ENCODE measurements around the gene KMO. TPM values are rescaled to one million over a fixed set of nuclear protein-coding genes. Genes with fewer than 3 reads are reported as not detected.

The KMO gene
- total RNA-seq, 1 experiment from 2014 or later = 0.07 TPM

- intact Hi-C loops (cut with micrococcal nuclease; ENCODE audit: unreplicated experiment) = loop anchor here (1.0 kb wide), 1 partner anchor 96 kb away; no protein-coding TSS in a partner anchor
- Histone ChIP-seq H3F3A (ENCODE audit: insufficient read depth, low read depth) (peaks cover 25% of the 10 kb centered on the region), H3K27me3 (ENCODE audit: insufficient read depth, low read depth) (no peaks in the 10 kb centered on the region), H3K27ac (0 out of 2 replicates have a peak overlapping the region, but pooled peaks have one; percentile 28), H3K4me3 (no peak overlapping the region), H4K20me1 (ENCODE audit: insufficient read depth) (no peaks in the 10 kb centered on the region), H3K36me3 (ENCODE audit: low read depth) (peaks cover 15% of the 10 kb centered on the region; the same call in 1 of the 2 replicates), H3K79me2 (ENCODE audit: low read depth) (peaks cover 14% of the 10 kb centered on the region), H3K9me2 (ENCODE audit: insufficient read depth) (no peaks in the 10 kb centered on the region), H2AFZ (no peak overlapping the region), H3K4me2 (no peak overlapping the region), H3K4me1 (replicated peaks; ENCODE audit: insufficient read depth) (peaks cover 29% of the 10 kb centered on the region), H3K9me3 (ENCODE audit: insufficient read depth, low read depth) (no peaks in the 10 kb centered on the region)
- ChIA-PET CTCF (interaction anchor here (0.5 to 1.3 kb wide), 3 partner anchors 11 to 96 kb away, joined by 3 to 8 read pairs (median 5); partner anchors contain the start of gene KMO), POLR2A (ENCODE audit: unreplicated experiment) (interaction anchor here (1.0 kb wide), 1 partner anchor 94 kb away, joined by 4 read pairs; no protein-coding TSS in a partner anchor)
- TF ChIP-seq, protein P1, sequence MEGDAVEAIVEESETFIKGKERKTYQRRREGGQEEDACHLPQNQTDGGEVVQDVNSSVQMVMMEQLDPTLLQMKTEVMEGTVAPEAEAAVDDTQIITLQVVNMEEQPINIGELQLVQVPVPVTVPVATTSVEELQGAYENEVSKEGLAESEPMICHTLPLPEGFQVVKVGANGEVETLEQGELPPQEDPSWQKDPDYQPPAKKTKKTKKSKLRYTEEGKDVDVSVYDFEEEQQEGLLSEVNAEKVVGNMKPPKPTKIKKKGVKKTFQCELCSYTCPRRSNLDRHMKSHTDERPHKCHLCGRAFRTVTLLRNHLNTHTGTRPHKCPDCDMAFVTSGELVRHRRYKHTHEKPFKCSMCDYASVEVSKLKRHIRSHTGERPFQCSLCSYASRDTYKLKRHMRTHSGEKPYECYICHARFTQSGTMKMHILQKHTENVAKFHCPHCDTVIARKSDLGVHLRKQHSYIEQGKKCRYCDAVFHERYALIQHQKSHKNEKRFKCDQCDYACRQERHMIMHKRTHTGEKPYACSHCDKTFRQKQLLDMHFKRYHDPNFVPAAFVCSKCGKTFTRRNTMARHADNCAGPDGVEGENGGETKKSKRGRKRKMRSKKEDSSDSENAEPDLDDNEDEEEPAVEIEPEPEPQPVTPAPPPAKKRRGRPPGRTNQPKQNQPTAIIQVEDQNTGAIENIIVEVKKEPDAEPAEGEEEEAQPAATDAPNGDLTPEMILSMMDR (conservative IDR thresholded peaks at IDR 0.05) = peak; percentile 69
- TF ChIP-seq EZH2 (IDR thresholded peaks at IDR 0.05; ENCODE audit: low read depth) = no peak
- DNase-seq = peak in 1 of 2 experiments; percentile 64
- BruUV-seq (replicated peaks) = no TSS peak
These were observed 95.5 kb downstream of the KMO start for GRCh38 chr1:241627453-241628259.

- intact Hi-C loops (cut with micrococcal nuclease; ENCODE audit: unreplicated experiment) = no loop called here
- BruUV-seq (replicated peaks) = no TSS peak
- POLR2A ChIA-PET (ENCODE audit: unreplicated experiment) = no interaction called here
These were observed 97.8 kb downstream of the KMO start for GRCh38 chr1:241630005-241630404.

DNA sequence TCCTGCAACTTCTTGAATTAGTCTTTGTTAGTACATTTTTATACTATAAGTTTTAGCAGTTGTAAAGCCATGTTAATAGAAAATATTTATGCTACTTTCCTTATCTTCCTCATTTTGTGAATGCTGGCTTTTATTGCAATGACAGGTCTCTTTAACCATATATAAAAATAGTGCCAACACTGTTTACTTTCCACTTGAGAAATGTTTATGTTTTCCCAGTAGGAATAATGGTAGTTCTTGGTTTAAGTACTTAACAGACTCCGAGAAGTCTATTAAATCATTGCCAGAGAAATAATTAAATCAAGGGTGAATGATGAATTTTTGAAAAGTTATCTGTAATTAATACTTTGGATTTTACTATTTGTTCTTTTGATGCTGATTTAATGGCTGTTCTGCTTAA is 98.3 kb downstream of the KMO start:
- no peaks in the 10 kb centered on the region for H4K20me1 ChIP-seq (ENCODE audit: insufficient read depth)
- H3F3A ChIP-seq (ENCODE audit: insufficient read depth, low read depth) = peaks cover 12% of the 10 kb centered on the region
- ChIA-PET CTCF (no interaction called here), POLR2A (ENCODE audit: unreplicated experiment) (no interaction called here)
- no peaks in the 10 kb centered on the region for H3K27me3 ChIP-seq (ENCODE audit: insufficient read depth, low read depth)
- no peak overlapping the region for H3K4me3 ChIP-seq
- BruUV-seq (replicated peaks) = no TSS peak
- no peak overlapping the region for H2AFZ ChIP-seq
- H3K4me2 ChIP-seq = no peak overlapping the region
- peaks cover 24% of the 10 kb centered on the region for H3K36me3 ChIP-seq (ENCODE audit: low read depth)
- no peak overlapping the region for H3K27ac ChIP-seq
- peaks cover 31% of the 10 kb centered on the region for H3K79me2 ChIP-seq (ENCODE audit: low read depth)
- H3K4me1 ChIP-seq (replicated peaks; ENCODE audit: insufficient read depth) = peaks cover 17% of the 10 kb centered on the region
- intact Hi-C loops (cut with micrococcal nuclease; ENCODE audit: unreplicated experiment) = no loop called here
- no peaks in the 10 kb centered on the region for H3K9me3 ChIP-seq (ENCODE audit: insufficient read depth, low read depth)
- no peak for DNase-seq
- no peaks in the 10 kb centered on the region for H3K9me2 ChIP-seq (ENCODE audit: insufficient read depth)
- TF ChIP-seq, protein P1 (conservative IDR thresholded peaks at IDR 0.05) = no peak
- no peak for TF ChIP-seq EZH2 (IDR thresholded peaks at IDR 0.05; ENCODE audit: low read depth)

More at GRCh38 chr1:241630005-241630404, 97.8 kb downstream of the KMO start:
- peaks cover 17% of the 10 kb centered on the region for H3F3A ChIP-seq (ENCODE audit: insufficient read depth, low read depth)
- no peak for DNase-seq
- CTCF ChIA-PET = no interaction called here
- TF ChIP-seq, protein P1 (conservative IDR thresholded peaks at IDR 0.05) = no peak
- TF ChIP-seq EZH2 (IDR thresholded peaks at IDR 0.05; ENCODE audit: low read depth) = no peak
- H3K27ac ChIP-seq = no peak overlapping the region
- H2AFZ ChIP-seq = no peak overlapping the region
- peaks cover 27% of the 10 kb centered on the region for H3K79me2 ChIP-seq (ENCODE audit: low read depth)
- no peaks in the 10 kb centered on the region for H4K20me1 ChIP-seq (ENCODE audit: insufficient read depth)
- H3K4me1 ChIP-seq (replicated peaks; ENCODE audit: insufficient read depth) = peaks cover 22% of the 10 kb centered on the region
- no peaks in the 10 kb centered on the region for H3K27me3 ChIP-seq (ENCODE audit: insufficient read depth, low read depth)
- H3K9me3 ChIP-seq (ENCODE audit: insufficient read depth, low read depth) = no peaks in the 10 kb centered on the region
- peaks cover 19% of the 10 kb centered on the region; the same call in 1 of the 2 replicates for H3K36me3 ChIP-seq (ENCODE audit: low read depth)
- no peak overlapping the region for H3K4me2 ChIP-seq
- H3K4me3 ChIP-seq = no peak overlapping the region
- H3K9me2 ChIP-seq (ENCODE audit: insufficient read depth) = no peaks in the 10 kb centered on the region
